ENCODE results near the gene EBPL. TPM values are rescaled to one million over a fixed set of nuclear protein-coding genes. Genes with fewer than 3 reads are reported as not detected.
"Not testable (repeated sequence)": the region's sequence is repeated elsewhere in the genome, so short reads cannot be mapped to it uniquely, and the experiment has no call there.

The EBPL gene
- total and polyA plus RNA-seq, 12 donors, result 45.2 to 302 (median 122) TPM

DNA sequence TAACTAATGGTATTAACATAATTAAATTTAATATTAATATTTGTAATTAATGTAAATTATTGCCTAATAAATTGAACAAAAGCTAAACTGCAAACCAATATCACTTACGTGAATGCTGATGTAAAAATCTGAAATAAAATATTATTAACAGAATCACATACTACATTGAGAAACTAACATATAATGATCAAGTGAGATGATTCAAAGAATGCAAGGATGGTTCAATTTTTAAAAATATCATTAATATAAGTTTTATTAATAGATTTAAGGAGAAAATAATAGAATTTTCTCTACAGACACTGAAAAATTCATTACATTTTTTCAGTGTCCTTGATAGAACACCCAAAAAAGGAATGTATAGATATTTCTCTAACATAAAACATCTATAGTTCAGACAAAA lies 23.5 kb upstream of the EBPL start:
- Histone ChIP-seq H3K9me3 (replicated peaks in 1 of 3) (peaks cover 0 to 16% (median 7%) of the 10 kb centered on the region in 3 donors), H3K4me1 (replicated peaks in 1 of 2) (peaks cover 5 to 17% of the 10 kb centered on the region in 2 donors), H3K4me3 (no peak overlapping the region), H3K27me3 (no peaks in the 10 kb centered on the region), H3K36me3 (replicated peaks in 1 of 2) (peaks cover 0 to 11% of the 10 kb centered on the region in 2 donors), H3K27ac (no peak overlapping the region)
- TF ChIP-seq, protein P1, sequence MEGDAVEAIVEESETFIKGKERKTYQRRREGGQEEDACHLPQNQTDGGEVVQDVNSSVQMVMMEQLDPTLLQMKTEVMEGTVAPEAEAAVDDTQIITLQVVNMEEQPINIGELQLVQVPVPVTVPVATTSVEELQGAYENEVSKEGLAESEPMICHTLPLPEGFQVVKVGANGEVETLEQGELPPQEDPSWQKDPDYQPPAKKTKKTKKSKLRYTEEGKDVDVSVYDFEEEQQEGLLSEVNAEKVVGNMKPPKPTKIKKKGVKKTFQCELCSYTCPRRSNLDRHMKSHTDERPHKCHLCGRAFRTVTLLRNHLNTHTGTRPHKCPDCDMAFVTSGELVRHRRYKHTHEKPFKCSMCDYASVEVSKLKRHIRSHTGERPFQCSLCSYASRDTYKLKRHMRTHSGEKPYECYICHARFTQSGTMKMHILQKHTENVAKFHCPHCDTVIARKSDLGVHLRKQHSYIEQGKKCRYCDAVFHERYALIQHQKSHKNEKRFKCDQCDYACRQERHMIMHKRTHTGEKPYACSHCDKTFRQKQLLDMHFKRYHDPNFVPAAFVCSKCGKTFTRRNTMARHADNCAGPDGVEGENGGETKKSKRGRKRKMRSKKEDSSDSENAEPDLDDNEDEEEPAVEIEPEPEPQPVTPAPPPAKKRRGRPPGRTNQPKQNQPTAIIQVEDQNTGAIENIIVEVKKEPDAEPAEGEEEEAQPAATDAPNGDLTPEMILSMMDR (IDR thresholded peaks at IDR 0.05), result no peak
- no peak for TF ChIP-seq POLR2A (IDR thresholded peaks at IDR 0.05)
- intact Hi-C loops (cut with DNase I), result no loop called here
- DNase-seq, result no peak
- WGBS, 4 donors, result 93 to 100% (median 97%) methylated on average over 1 of the region's 1 CpG

- TF ChIP-seq POLR2A (IDR thresholded peaks at IDR 0.05), result peak in 1 of 2 donors; percentile 17
- TF ChIP-seq, protein P1 (IDR thresholded peaks at IDR 0.05), result no peak
- DNase-seq, result peak in 2 of 7 donors; percentile 30 to 44
- Histone ChIP-seq H3K9me3 (replicated peaks in 1 of 3) (peaks cover 0 to 16% (median 7%) of the 10 kb centered on the region in 3 donors), H3K27ac (peak overlapping the region in 3 of 5 donors; percentile 59 to 63 (median 63)), H3K27me3 (no peaks in the 10 kb centered on the region), H3K4me1 (replicated peaks in 1 of 2) (peaks cover 5 to 17% of the 10 kb centered on the region in 2 donors), H3K4me3 (no peak overlapping the region), H3K36me3 (replicated peaks in 1 of 2) (peaks cover 0 to 16% of the 10 kb centered on the region in 2 donors)
- intact Hi-C loops (cut with DNase I), result no loop called here
- WGBS, 4 donors, result 32 to 62% (median 47%) methylated on average over 2 of the region's 2 CpGs
These were observed 20.1 kb upstream of the EBPL start for GRCh38 chr13:49711218-49711863.

DNA sequence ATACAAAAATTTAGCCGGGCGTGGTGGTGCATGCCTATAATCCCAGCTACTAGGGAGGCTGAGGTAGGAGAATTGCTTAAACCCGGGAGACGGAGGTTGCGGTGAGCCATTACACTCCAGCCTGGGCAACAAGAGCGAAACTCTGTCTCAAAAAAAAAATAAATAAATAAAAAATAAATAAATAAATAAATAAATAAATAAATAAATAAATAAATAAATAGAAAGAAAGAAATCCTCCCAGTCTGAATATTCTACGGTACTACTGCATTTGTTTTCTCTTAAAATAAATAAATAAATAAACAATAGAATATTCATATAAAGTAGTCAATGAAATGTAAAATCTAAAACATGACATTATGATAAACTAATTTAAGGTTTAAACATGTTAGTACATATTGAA lies 13.0 kb upstream of the EBPL start:
- H3K36me3 ChIP-seq (replicated peaks in 1 of 2), result peaks cover 0 to 39% of the 10 kb centered on the region in 2 donors
- DNase-seq; intact Hi-C loops (cut with DNase I); H3K4me3 ChIP-seq; H3K27ac ChIP-seq; H3K9me3 ChIP-seq (replicated peaks in 1 of 3); H3K4me1 ChIP-seq (replicated peaks in 1 of 2); H3K27me3 ChIP-seq: not testable (repeated sequence)
- 91 to 99% (median 98%) methylated on average over 7 of the region's 7 CpGs for WGBS, 4 donors

DNA sequence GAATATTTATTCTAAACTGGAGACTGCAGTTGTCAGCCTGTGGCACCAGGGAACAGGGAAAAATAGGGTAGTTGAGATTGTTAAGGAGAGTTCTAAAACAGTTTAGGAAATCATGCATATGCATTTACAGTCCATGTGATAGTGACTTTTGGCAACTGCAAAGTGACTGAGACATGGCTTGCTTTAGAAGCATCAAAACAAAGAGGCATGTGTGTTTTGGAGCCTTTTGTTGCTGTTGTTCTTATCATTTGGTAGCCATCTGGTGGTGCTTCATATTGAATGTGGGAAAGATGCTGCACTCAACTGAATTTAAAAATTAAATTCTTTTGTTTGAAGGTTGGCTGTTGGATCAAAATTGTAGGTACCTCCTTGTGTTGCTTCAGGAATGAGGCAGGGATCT lies 10.2 kb upstream of the EBPL start:
- intact Hi-C loops (cut with DNase I), result no loop called here
- DNase-seq, result no peak
- H3K36me3 ChIP-seq (replicated peaks in 1 of 2), result peaks cover 0 to 29% of the 10 kb centered on the region in 2 donors

More for the DNA sequence above, 10.2 kb upstream of the EBPL start:
- Histone ChIP-seq H3K4me1 (replicated peaks in 1 of 2) (no peaks in the 10 kb centered on the region), H3K27me3 (no peaks in the 10 kb centered on the region), H3K4me3 (no peak overlapping the region), H3K9me3 (replicated peaks in 1 of 3) (no peaks in the 10 kb centered on the region), H3K27ac (no peak overlapping the region)
- TF ChIP-seq POLR2A (IDR thresholded peaks at IDR 0.05), result no peak
- TF ChIP-seq, protein P1 (IDR thresholded peaks at IDR 0.05), result no peak
